ENCODE measurements around the gene OR6C75. TPM values are rescaled to one million over a fixed set of nuclear protein-coding genes. Genes with fewer than 3 reads are reported as not detected.

OR6C75 gene
- total and polyA plus RNA-seq, 9 donors, result 0.06 TPM; not detected in 8

Other genes starting within 250 kb of the OR6C75 start
- gene OR9K2, start 236.6 kb upstream of the OR6C75 start, total RNA-seq, result not detected
- not detected for gene OR9K2, start 236.6 kb upstream of the OR6C75 start, polyA plus RNA-seq (ENCODE audit: insufficient read depth in 1 of 8, insufficient read length in 8 of 8, low replicate concordance in 1 of 8)
- gene OR10A7, start 141.9 kb upstream of the OR6C75 start, total RNA-seq, result not detected
- gene OR10A7, start 141.9 kb upstream of the OR6C75 start, polyA plus RNA-seq (ENCODE audit: insufficient read depth in 1 of 8, insufficient read length in 8 of 8, low replicate concordance in 1 of 8), result not detected
- not detected for gene OR6C74, start 118.4 kb upstream of the OR6C75 start, total RNA-seq
- not detected for gene OR6C74, start 118.4 kb upstream of the OR6C75 start, polyA plus RNA-seq (ENCODE audit: insufficient read depth in 1 of 8, insufficient read length in 8 of 8, low replicate concordance in 1 of 8)
- not detected for gene OR6C6, start 66.4 kb upstream of the OR6C75 start, total RNA-seq
- gene OR6C6, start 66.4 kb upstream of the OR6C75 start, polyA plus RNA-seq (ENCODE audit: insufficient read depth in 1 of 8, insufficient read length in 8 of 8, low replicate concordance in 1 of 8), result not detected
- gene OR6C1, start 48.6 kb upstream of the OR6C75 start, total RNA-seq, result not detected
- not detected for gene OR6C1, start 48.6 kb upstream of the OR6C75 start, polyA plus RNA-seq (ENCODE audit: insufficient read depth in 1 of 8, insufficient read length in 8 of 8, low replicate concordance in 1 of 8)
- not detected for gene OR6C3, start 32.2 kb upstream of the OR6C75 start, total RNA-seq
- not detected for gene OR6C3, start 32.2 kb upstream of the OR6C75 start, polyA plus RNA-seq (ENCODE audit: insufficient read depth in 1 of 8, insufficient read length in 8 of 8, low replicate concordance in 1 of 8)
- not detected for gene OR6C65, start 37.6 kb downstream of the OR6C75 start, total RNA-seq
- gene OR6C65, start 37.6 kb downstream of the OR6C75 start, polyA plus RNA-seq (ENCODE audit: insufficient read depth in 1 of 8, insufficient read length in 8 of 8, low replicate concordance in 1 of 8), result not detected
- gene OR6C76, start 63.3 kb downstream of the OR6C75 start, total RNA-seq, result not detected
- gene OR6C76, start 63.3 kb downstream of the OR6C75 start, polyA plus RNA-seq (ENCODE audit: insufficient read depth in 1 of 8, insufficient read length in 8 of 8, low replicate concordance in 1 of 8), result not detected
- not detected for gene OR6C2, start 81.1 kb downstream of the OR6C75 start, total RNA-seq
- gene OR6C2, start 81.1 kb downstream of the OR6C75 start, polyA plus RNA-seq (ENCODE audit: insufficient read depth in 1 of 8, insufficient read length in 8 of 8, low replicate concordance in 1 of 8), result not detected
- gene OR6C70, start 107.2 kb downstream of the OR6C75 start, total RNA-seq, result not detected
- gene OR6C70, start 107.2 kb downstream of the OR6C75 start, polyA plus RNA-seq (ENCODE audit: insufficient read depth in 1 of 8, insufficient read length in 8 of 8, low replicate concordance in 1 of 8), result not detected
- not detected for gene OR6C68, start 129.4 kb downstream of the OR6C75 start, total RNA-seq
- gene OR6C68, start 129.4 kb downstream of the OR6C75 start, polyA plus RNA-seq (ENCODE audit: insufficient read depth in 1 of 8, insufficient read length in 8 of 8, low replicate concordance in 1 of 8), result not detected
- not detected for gene OR6C4, start 186.6 kb downstream of the OR6C75 start, total RNA-seq
- gene OR6C4, start 186.6 kb downstream of the OR6C75 start, polyA plus RNA-seq (ENCODE audit: insufficient read depth in 1 of 8, insufficient read length in 8 of 8, low replicate concordance in 1 of 8), result under 1 TPM in 1 of 8 donors, not detected in 7; 0.12 TPM
- gene OR2AP1, start 209.5 kb downstream of the OR6C75 start, total RNA-seq, result not detected
- not detected for gene OR2AP1, start 209.5 kb downstream of the OR6C75 start, polyA plus RNA-seq (ENCODE audit: insufficient read depth in 1 of 8, insufficient read length in 8 of 8, low replicate concordance in 1 of 8)